C4-2B (cell line): ENCODE measurements around the gene SLC8A1.

Experiments
- H3K27ac ChIP-seq: fragments of 450-650 bp; 2 replicates; pipeline ENCODE4 v1.5.1; 2017
- CTCF ChIP-seq: fragments of 450-650 bp; conservative IDR thresholded peaks from 2 replicates; pipeline ENCODE4 v1.5.1; 2017; ENCODE audit warnings: mild to moderate bottlenecking
- ZFX ChIP-seq: fragments of 450-650 bp; IDR thresholded peaks from 2 replicates; pipeline ENCODE4 v1.6.1; 2017

SLC8A1 gene

GRCh38 chr2:40213619-40214018 is 238.3 kb downstream of the SLC8A1 start:
- H3K27ac ChIP-seq, result no peak overlapping the region
- TF ChIP-seq CTCF (no peak), ZFX (no peak)

GRCh38 chr2:40213071-40213470 is 238.8 kb downstream of the SLC8A1 start:
- H3K27ac ChIP-seq, result no peak overlapping the region
- TF ChIP-seq CTCF (peak; percentile 23), ZFX (no peak)

- no peak overlapping the region for H3K27ac ChIP-seq
- no peak for TF ChIP-seq CTCF
Observed at GRCh38 chr2:40210968-40211353, 240.9 kb downstream of the SLC8A1 start.

GRCh38 chr2:40210344-40210967 is 241.4 kb downstream of the SLC8A1 start:
- TF ChIP-seq CTCF (no peak), ZFX (no peak)
- no peak overlapping the region for H3K27ac ChIP-seq

DNA sequence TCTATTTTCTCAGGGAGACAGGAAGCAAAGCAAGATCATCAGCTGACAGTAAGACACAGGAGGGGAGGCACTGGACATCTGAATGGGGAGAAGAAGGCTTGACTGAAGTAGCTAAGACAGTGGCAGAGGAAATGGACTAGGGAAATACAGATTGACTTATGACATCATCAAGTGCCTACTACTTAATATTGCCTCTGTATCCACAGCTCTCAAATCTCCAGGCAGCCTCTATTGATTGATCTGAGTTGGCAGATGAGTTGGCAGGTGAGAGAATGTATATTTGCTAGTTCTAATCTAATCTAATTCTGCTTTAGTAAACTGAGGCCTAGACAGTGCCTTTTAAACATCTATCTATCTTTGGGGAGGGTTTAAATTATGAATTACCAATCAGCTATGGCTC is 242.1 kb downstream of the SLC8A1 start:
- TF ChIP-seq CTCF (no peak), ZFX (no peak)
- H3K27ac ChIP-seq, result no peak overlapping the region

DNA sequence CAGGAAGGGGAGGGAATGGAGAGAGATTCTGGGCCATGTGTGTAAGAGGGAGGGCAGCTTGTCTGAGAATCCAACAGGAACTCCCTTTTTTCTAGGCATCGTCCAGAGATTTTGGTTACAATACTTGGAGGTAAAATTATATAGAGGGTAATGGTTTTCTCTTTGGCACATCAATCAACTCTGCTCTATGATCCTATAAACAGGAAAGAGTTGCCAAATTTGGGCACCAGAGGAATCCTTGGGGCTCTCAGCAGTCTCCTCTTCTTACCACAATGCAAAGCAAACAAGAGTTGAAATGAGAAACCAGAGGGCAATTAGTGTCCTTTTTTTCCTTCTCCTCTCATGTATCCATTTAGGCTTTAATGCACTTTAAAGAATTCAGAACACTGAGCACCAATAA is 243.4 kb downstream of the SLC8A1 start:
- H3K27ac ChIP-seq, result no peak overlapping the region
- TF ChIP-seq ZFX, result no peak
- TF ChIP-seq CTCF, result no peak

- H3K27ac ChIP-seq, result no peak overlapping the region
- no peak for TF ChIP-seq CTCF
- no peak for TF ChIP-seq ZFX
Observed at GRCh38 chr2:40204268-40204667, 247.6 kb downstream of the SLC8A1 start.
